ENCODE results near the gene AHCTF1. TPM values are rescaled to one million over a fixed set of nuclear protein-coding genes. Genes with fewer than 3 reads are reported as not detected.

AHCTF1 gene
- total and polyA plus RNA-seq, 2 of the 8 experiments (the other 6 are each of a cell fraction or from before 2014, with no cell fraction given) = 7.9 to 44.5 TPM

DNA sequence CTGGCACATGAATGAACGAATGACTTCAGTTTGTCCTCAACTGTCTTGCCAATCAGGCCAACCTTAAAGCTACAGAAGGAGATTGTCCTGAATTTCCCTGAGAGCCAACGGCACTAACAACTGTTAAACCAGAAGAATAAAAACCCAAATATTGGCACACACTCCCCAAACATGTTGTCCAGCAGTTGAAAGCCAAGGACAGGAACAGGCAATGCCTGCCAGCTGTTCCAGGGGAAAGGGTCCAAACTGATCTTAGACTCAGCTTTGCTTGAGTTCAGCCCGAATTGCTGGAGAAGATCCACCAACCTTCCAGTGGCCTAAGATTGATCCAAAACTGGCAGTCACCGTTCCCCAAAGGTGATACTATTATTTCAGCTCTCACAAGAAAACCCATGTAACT lies 22.4 kb upstream of the AHCTF1 start:
- Histone ChIP-seq H3K36me3 (ENCODE audit: control insufficient read depth in 2 of 4, insufficient read depth in 4 of 4, low read length in 3 of 4) (peaks cover 0 to 11% (median 1%) of the 10 kb centered on the region in 4 experiments; a peak in 3 of 8 replicates), H3K4me3 (ENCODE audit: extremely low read depth in 1 of 4, insufficient read depth in 2 of 4, low read depth in 3 of 4, low read length in 4 of 4) (no peak overlapping the region), H3K23me2 (ENCODE audit: low read depth, low read length) (no peaks in the 10 kb centered on the region), H3K4me2 (ENCODE audit: insufficient read depth in 1 of 2, low read depth in 2 of 2, low read length in 2 of 2) (no peak overlapping the region), H3K27me3 (replicated peaks in 1 of 4; ENCODE audit: control insufficient read depth in 3 of 4, extremely low read depth in 1 of 4, insufficient read depth in 3 of 4, low read length in 3 of 4) (no peaks in the 10 kb centered on the region), H3K79me2 (ENCODE audit: control insufficient read depth in 1 of 2, insufficient read depth in 2 of 2, low read length in 2 of 2) (no peaks in the 10 kb centered on the region), H3K56ac (replicated peaks; ENCODE audit: insufficient read length, low read depth, low read length) (no peak overlapping the region), H3K18ac (ENCODE audit: extremely low read depth, low read length) (no peak overlapping the region), H3K79me1 (ENCODE audit: low read depth, low read length) (no peaks in the 10 kb centered on the region), H4K20me1 (replicated peaks in 1 of 2; ENCODE audit: control insufficient read depth in 1 of 2, insufficient read depth in 2 of 2, low read length in 2 of 2) (no peaks in the 10 kb centered on the region), H3K9ac (replicated peaks in 1 of 4; ENCODE audit: extremely low read depth in 1 of 4, low read depth in 3 of 4, low read length in 3 of 4) (no peak overlapping the region), H3K9me3 (ENCODE audit: insufficient read depth in 2 of 2, low read depth in 1 of 2, low read length in 1 of 2) (no peaks in the 10 kb centered on the region), H4K5ac (ENCODE audit: insufficient read length, low read depth, low read length) (no peak overlapping the region), H3K14ac (ENCODE audit: insufficient read length) (no peak overlapping the region), H3K4me1 (replicated peaks in 1 of 4; ENCODE audit: control insufficient read depth in 3 of 4, insufficient read depth in 4 of 4, low read length in 3 of 4) (no peaks in the 10 kb centered on the region), H2BK12ac (ENCODE audit: low read depth, low read length) (no peak overlapping the region), H4K8ac (ENCODE audit: extremely low read depth, insufficient read depth, low read length) (no peak overlapping the region), H2BK20ac (ENCODE audit: low read length) (no peak overlapping the region), H2BK120ac (replicated peaks; ENCODE audit: low read depth, low read length) (no peak overlapping the region), H3K23ac (ENCODE audit: insufficient read length) (no peak overlapping the region), H2AK5ac (ENCODE audit: low read depth, low read length) (no peak overlapping the region), H4K91ac (replicated peaks; ENCODE audit: insufficient read length, low read length) (no peak overlapping the region), H3K4ac (replicated peaks; ENCODE audit: insufficient read length, low read depth, low read length) (no peak overlapping the region), H3K27ac (ENCODE audit: low read depth, low read length) (no peak overlapping the region), H2AFZ (ENCODE audit: low read length) (no peak overlapping the region), H2BK5ac (ENCODE audit: low read depth, low read length) (no peak overlapping the region), H2BK15ac (ENCODE audit: low read length) (no peak overlapping the region)
- DNase-seq (ENCODE audit: low read depth in 1 of 2, low spot score in 2 of 2) (no peak), FAIRE-seq (no peak)
- 93% methylated on average over 4 of the region's 4 CpGs; no CpG with 5 or more reads in 1 of the 2 experiments for WGBS, 2 experiments (ENCODE audit: extremely low coverage in 1 of 2, insufficient coverage in 1 of 2, insufficient read length in 1 of 2, insufficient replicate concordance in 2 of 2, low coverage in 1 of 2, low lambda C conversion rate in 2 of 2, missing lambda C conversion rate in 1 of 2)
- CTCF ChIA-PET (ENCODE audit: partially characterized antibody) = interaction anchor here (1.1 to 1.3 kb wide), 2 partner anchors 10 to 21 kb away, joined by 3 read pairs; no protein-coding TSS in a partner anchor
- POLR2A ChIA-PET (ENCODE audit: partially characterized antibody) = interaction anchor here (0.6 kb wide), 1 partner anchor 113 kb away, joined by 3 read pairs; no protein-coding TSS in a partner anchor
- TF ChIP-seq POLR2A (IDR thresholded peaks at IDR 0.05; ENCODE audit: control extremely low read depth in 1 of 2, low read depth in 2 of 2, low read length in 2 of 2) (no peak), SIN3A (conservative IDR thresholded peaks at IDR 0.05 in 1 of 2, IDR thresholded peaks at IDR 0.05 in 1 of 2; ENCODE audit: low read depth in 1 of 2, low read length in 2 of 2) (no peak), SUZ12 (IDR thresholded peaks at IDR 0.05; ENCODE audit: low read length) (no peak), POLR2AphosphoS5 (IDR thresholded peaks at IDR 0.05; ENCODE audit: low read depth, low read length) (no peak), ATF2 (IDR thresholded peaks at IDR 0.05; ENCODE audit: low read length) (no peak), GTF2F1 (IDR thresholded peaks at IDR 0.05; ENCODE audit: borderline replicate concordance, low read depth, low read length) (no peak), TAF1 (IDR thresholded peaks at IDR 0.05; ENCODE audit: low read depth, low read length) (no peak), POU5F1 (IDR thresholded peaks at IDR 0.05; ENCODE audit: low read depth, low read length) (no peak), EGR1 (IDR thresholded peaks at IDR 0.05; ENCODE audit: borderline replicate concordance, low read depth, low read length) (no peak), NANOG (IDR thresholded peaks at IDR 0.05; ENCODE audit: insufficient read depth, low read depth, low read length, poor library complexity, severe bottlenecking) (no peak)
- TF ChIP-seq, protein P1, sequence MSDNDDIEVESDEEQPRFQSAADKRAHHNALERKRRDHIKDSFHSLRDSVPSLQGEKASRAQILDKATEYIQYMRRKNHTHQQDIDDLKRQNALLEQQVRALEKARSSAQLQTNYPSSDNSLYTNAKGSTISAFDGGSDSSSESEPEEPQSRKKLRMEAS (IDR thresholded peaks at IDR 0.05) = no peak
- TF ChIP-seq, protein P2, sequence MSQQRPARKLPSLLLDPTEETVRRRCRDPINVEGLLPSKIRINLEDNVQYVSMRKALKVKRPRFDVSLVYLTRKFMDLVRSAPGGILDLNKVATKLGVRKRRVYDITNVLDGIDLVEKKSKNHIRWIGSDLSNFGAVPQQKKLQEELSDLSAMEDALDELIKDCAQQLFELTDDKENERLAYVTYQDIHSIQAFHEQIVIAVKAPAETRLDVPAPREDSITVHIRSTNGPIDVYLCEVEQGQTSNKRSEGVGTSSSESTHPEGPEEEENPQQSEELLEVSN (IDR thresholded peaks at IDR 0.05) = no peak
